CD14-positive monocyte (primary cell): ENCODE measurements around the gene BLVRB. TPM values are rescaled to one million over a fixed set of nuclear protein-coding genes. Genes with fewer than 3 reads are reported as not detected.

ENCODE experiments used
- DNase-seq, 3 donors: peaks; one replicate each; pipeline ENCODE4 v3.0.0-alpha.2; 2011 to 2022
- H2AFZ ChIP-seq: 2 replicates; pipeline ENCODE4 v1.6.0; 2012; ENCODE audit warnings: mild to moderate bottlenecking, low read depth, low read length, inconsistent platforms; ENCODE audit not compliant: insufficient read depth, poor library complexity, severe bottlenecking
- H3K27ac ChIP-seq, 2 donors: 1 replicate in 1 of 2; 2 replicates in 1 of 2; pipeline ENCODE4 v1.5.1; 2012 to 2013; ENCODE audit warnings: low read length in 2 of 2, control low read depth in 1 of 2, inconsistent platforms in 1 of 2, low read depth in 1 of 2, mild to moderate bottlenecking in 1 of 2
- H3K27me3 ChIP-seq, 2 donors: one replicate each; pipeline versions ENCODE4 v1.6.0 to v1.6.1; 2011 to 2013; ENCODE audit warnings: low read length in 2 of 2; ENCODE audit not compliant: control insufficient read depth in 2 of 2, insufficient read depth in 2 of 2
- H3K36me3 ChIP-seq, 2 donors: replicated peaks in 1 of 2; 1 replicate in 1 of 2; 2 replicates in 1 of 2; pipeline versions ENCODE4 v1.5.1 to v1.6.1; 2012 to 2013; ENCODE audit warnings: low read length in 2 of 2, control low read depth in 1 of 2, inconsistent platforms in 1 of 2, mild to moderate bottlenecking in 1 of 2; ENCODE audit not compliant: insufficient read depth in 2 of 2, control insufficient read depth in 1 of 2
- H3K4me1 ChIP-seq, 2 donors: 1 replicate in 1 of 2; 2 replicates in 1 of 2; pipeline versions ENCODE4 v1.5.1 to v1.6.1; 2012 to 2013; ENCODE audit warnings: low read length in 2 of 2, control low read depth in 1 of 2, inconsistent platforms in 1 of 2, mild to moderate bottlenecking in 1 of 2, moderate library complexity in 1 of 2; ENCODE audit not compliant: insufficient read depth in 2 of 2, control insufficient read depth in 1 of 2
- H3K4me2 ChIP-seq: replicated peaks from 2 replicates; pipeline ENCODE3; 2012; ENCODE audit warnings: low read length, moderate library complexity, mild to moderate bottlenecking; ENCODE audit not compliant: poor library complexity, severe bottlenecking; ENCODE audit errors: extremely low read depth
- H3K4me3 ChIP-seq, 3 experiments: fragments of 200-600 bp in 1 of 3; sonication (generic) in 1 of 3; replicated peaks in 1 of 3; 1 replicate in 2 of 3; 2 replicates in 1 of 3; pipeline ENCODE4 v1.5.1; 2011 to 2013; ENCODE audit warnings: low read length in 3 of 3, mild to moderate bottlenecking in 3 of 3, control low read depth in 2 of 3, low read depth in 2 of 3, inconsistent platforms in 1 of 3, moderate library complexity in 1 of 3
- H3K79me2 ChIP-seq: 2 replicates; pipeline ENCODE4 v1.6.0; 2012; ENCODE audit warnings: mild to moderate bottlenecking, control low read depth, inconsistent platforms, low read length, moderate library complexity; ENCODE audit not compliant: insufficient read depth
- H3K9ac ChIP-seq: 2 replicates; pipeline ENCODE4 v1.6.0; 2017; ENCODE audit warnings: low read length, mild to moderate bottlenecking; ENCODE audit not compliant: insufficient read depth, poor library complexity, severe bottlenecking
- H3K9me3 ChIP-seq, 2 donors: replicated peaks in 1 of 2; 1 replicate in 1 of 2; 2 replicates in 1 of 2; pipeline versions ENCODE4 v1.5.1 to v1.6.1; 2012 to 2013; ENCODE audit warnings: low read length in 2 of 2, control low read depth in 1 of 2; ENCODE audit not compliant: control insufficient read depth in 1 of 2, insufficient read depth in 1 of 2
- H4K20me1 ChIP-seq: 2 replicates; pipeline ENCODE4 v1.6.0; 2012; ENCODE audit warnings: mild to moderate bottlenecking, low read length, control low read depth, moderate library complexity; ENCODE audit not compliant: insufficient read depth
- H3K27ac Mint-ChIP-seq, 7 donors: one replicate each; pipeline ENCODE4 v1.8.0; 2020; ENCODE audit warnings: mild to moderate bottlenecking in 7 of 7, mixed read lengths in 7 of 7, moderate library complexity in 6 of 7, inconsistent platforms in 2 of 7
- H3K27me3 Mint-ChIP-seq, 3 donors: one replicate each; pipeline ENCODE4 v1.8.0; 2021 to 2022; ENCODE audit warnings: low read depth in 3 of 3, mild to moderate bottlenecking in 3 of 3, mixed read lengths in 3 of 3, moderate library complexity in 3 of 3, inconsistent platforms in 1 of 3
- H3K36me3 Mint-ChIP-seq, 2 donors: one replicate each; pipeline ENCODE4 v1.8.0; 2020; ENCODE audit warnings: mixed read lengths in 2 of 2, inconsistent platforms in 1 of 2, mild to moderate bottlenecking in 1 of 2
- H3K4me1 Mint-ChIP-seq: one replicate; pipeline ENCODE4 v1.8.0; 2020; ENCODE audit warnings: mild to moderate bottlenecking, mixed read lengths
- H3K4me3 Mint-ChIP-seq, 2 donors: one replicate each; pipeline ENCODE4 v1.8.0; 2020; ENCODE audit warnings: mild to moderate bottlenecking in 2 of 2, mixed read lengths in 2 of 2, moderate library complexity in 1 of 2
- H3K9me3 Mint-ChIP-seq, 7 donors: one replicate each; pipeline ENCODE4 v1.8.0; 2020 to 2022; ENCODE audit warnings: mixed read lengths in 7 of 7, mild to moderate bottlenecking in 6 of 7, moderate library complexity in 6 of 7, inconsistent platforms in 2 of 7
- WGBS: methylation state at CpG from one replicate; pipeline ENCODE4 v1.1.5; 2013; ENCODE audit warnings: missing lambda C conversion rate; ENCODE audit not compliant: insufficient coverage; 5-methylcytosine and 5-hydroxymethylcytosine counted together
- intact Hi-C, 2 donors: fragments of 100-400 bp; cut with micrococcal nuclease; formaldehyde crosslinking; loops; one replicate each; pipeline versions ENCODE4 v1.15.0 to v1.15.1; 2023
- polyA minus RNA-seq: library from RNA; depleted of rRNA, polyadenylated mRNA; stranded (reverse); fragments of >200 nt; gene quantifications from 2 replicates; pipeline ENCODE4 v1.2.3, GENCODE V29; 2012
- polyA plus RNA-seq, 3 donors: library from polyadenylated mRNA; depleted of rRNA in 1 of 3; unstranded in 2 of 3; stranded (reverse) in 1 of 3; fragments of 300-500 nt in 2 of 3; fragments of >200 nt in 1 of 3; fragmentation: Illumina TruSeq in 2 of 3; gene quantifications; 1 replicate in 2 of 3; 2 replicates in 1 of 3; pipeline ENCODE4 v1.2.3, GENCODE V29; 2012 to 2021
- total RNA-seq, 12 experiments: library from RNA in 1 of 12; stranded (reverse) in 1 of 12; fragments of 120-200 nt in 1 of 12; gene quantifications; one replicate each; pipeline ENCODE4 v1.2.4 and lab custom pipeline; 2013 to 2026; ENCODE audit warnings: mixed read lengths in 6 of 12, inconsistent platforms in 1 of 12
- TF ChIP-seq, protein P1 (sequence below): fragments of 200-600 bp; IDR thresholded peaks from one replicate; pipeline ENCODE4 v1.8.0; 2022; ENCODE audit warnings: antibody characterized with exemption, mild to moderate bottlenecking

The BLVRB gene
- total RNA-seq (2013) = 242 TPM
- polyA plus RNA-seq (100 to 1,000 TPM; 299 to 625 (median 601) TPM), polyA minus RNA-seq (260 and 324 TPM in 2 replicates), total RNA-seq (lab: John Stamatoyannopoulos, UW) (6.5 to 69.6 (median 51.7) reads per million in 11 experiments)

DNA sequence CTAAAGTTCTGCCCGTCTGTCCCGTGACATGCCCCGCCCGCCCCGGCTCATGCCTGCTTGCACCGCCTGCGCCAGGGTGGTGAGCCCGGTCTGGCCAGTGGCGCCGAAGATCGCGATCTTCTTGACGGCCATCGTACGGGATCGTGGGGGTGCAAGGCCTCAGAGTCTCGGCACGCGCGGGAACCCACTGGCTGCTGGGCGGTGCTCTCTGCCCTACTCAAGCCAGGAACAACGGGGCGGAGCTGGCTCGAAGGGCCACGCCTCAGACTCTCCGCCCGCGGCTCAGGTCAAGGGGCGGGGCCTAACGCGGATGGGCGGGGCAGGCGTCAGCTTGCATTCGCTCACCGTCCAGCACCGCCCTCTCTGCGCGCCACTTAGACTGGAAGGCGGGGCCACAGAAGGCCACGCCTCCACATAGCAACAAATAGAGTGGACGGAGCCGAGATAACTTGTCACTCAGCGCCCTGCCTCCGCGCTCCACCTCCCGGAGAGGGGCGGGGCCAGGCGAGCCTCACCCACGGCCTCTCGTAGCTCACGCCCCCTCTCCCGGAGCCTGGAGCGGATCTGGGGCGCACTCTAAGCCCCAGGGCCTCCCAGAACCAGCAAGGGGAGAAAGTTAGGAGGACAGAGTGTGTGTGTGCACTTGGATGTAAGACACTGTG is at the start of gene BLVRB:
TSS of gene BLVRB (minus strand) at position 189 of the 662 bp plus-strand sequence. CDS start at position 132, 57 bp downstream.
- Mint-ChIP-seq H3K4me3 (peak within 1 kb of the TSS; percentile 90 to 96), H3K36me3 (peaks cover 10% of the 10 kb centered on the region in 2 donors), H3K4me1 (peaks cover 60% of the 10 kb centered on the region), H3K27ac (peak within 1 kb of the TSS; percentile 93 to 99 (median 97)), H3K27me3 (peaks cover 26 to 33% (median 31%) of the 10 kb centered on the region in 3 donors), H3K9me3 (peaks cover 2 to 10% (median 6%) of the 10 kb centered on the region in 7 donors)
- Histone ChIP-seq H3K27ac (peak within 1 kb of the TSS; percentile 91 to 96), H3K9ac (peak within 1 kb of the TSS; percentile 89), H3K36me3 (no peaks in the 10 kb centered on the region), H3K9me3 (no peaks in the 10 kb centered on the region), H3K27me3 (peaks cover 13 to 24% of the 10 kb centered on the region in 2 donors), H4K20me1 (peaks cover 5% of the 10 kb centered on the region), H3K4me1 (peaks cover 57 to 70% of the 10 kb centered on the region in 2 donors), H3K4me2 (peak within 1 kb of the TSS; percentile 89), H3K79me2 (peaks cover 33% of the 10 kb centered on the region), H2AFZ (peak within 1 kb of the TSS; percentile 60), H3K4me3 (peak within 1 kb of the TSS; percentile 58 to 84 (median 62))
- TF ChIP-seq, protein P1, sequence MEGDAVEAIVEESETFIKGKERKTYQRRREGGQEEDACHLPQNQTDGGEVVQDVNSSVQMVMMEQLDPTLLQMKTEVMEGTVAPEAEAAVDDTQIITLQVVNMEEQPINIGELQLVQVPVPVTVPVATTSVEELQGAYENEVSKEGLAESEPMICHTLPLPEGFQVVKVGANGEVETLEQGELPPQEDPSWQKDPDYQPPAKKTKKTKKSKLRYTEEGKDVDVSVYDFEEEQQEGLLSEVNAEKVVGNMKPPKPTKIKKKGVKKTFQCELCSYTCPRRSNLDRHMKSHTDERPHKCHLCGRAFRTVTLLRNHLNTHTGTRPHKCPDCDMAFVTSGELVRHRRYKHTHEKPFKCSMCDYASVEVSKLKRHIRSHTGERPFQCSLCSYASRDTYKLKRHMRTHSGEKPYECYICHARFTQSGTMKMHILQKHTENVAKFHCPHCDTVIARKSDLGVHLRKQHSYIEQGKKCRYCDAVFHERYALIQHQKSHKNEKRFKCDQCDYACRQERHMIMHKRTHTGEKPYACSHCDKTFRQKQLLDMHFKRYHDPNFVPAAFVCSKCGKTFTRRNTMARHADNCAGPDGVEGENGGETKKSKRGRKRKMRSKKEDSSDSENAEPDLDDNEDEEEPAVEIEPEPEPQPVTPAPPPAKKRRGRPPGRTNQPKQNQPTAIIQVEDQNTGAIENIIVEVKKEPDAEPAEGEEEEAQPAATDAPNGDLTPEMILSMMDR = no peak
- intact Hi-C loops = loop anchor here (2.0 to 10.0 kb wide), 4 partner anchors 21 to 107 kb away; partner anchors contain the start of gene SERTAD3 (in 1 of the 2)
- DNase-seq = peak; percentile 98 to 99 (median 98)
- WGBS = under 1% methylated on average over 52 of the region's 54 CpGs

DNA sequence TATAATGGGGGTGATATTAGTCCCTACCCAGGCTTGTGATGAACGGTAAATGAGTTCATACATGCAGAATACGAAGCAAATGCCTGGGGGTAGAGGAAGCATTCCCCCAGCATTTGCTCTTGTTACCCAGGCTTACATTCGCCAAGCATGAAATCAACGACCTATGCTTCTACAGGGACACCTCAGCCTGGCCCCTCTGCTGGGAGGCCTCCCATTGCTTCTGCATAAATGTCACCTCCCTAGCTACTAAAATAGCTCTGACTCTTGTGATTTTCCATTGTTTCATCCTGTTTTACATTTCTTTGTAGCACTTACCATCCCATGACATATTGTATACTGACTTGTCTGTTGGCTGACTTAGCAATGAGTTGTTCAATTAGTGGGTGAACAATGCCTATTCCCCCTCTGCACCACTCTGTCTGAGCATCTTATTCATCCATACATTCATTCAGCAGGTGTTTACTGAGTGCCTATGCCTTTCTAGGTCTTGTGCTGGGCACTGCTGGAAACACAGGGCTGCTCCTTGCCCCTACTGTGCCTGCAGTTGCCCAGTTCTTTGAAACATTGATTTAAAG is 48.3 kb upstream of the BLVRB start:
- Histone ChIP-seq H3K4me1 (peaks cover 0 to 4% of the 10 kb centered on the region in 2 donors), H3K4me2 (no peak overlapping the region), H3K4me3 (no peak overlapping the region), H3K9ac (no peak overlapping the region), H3K79me2 (no peaks in the 10 kb centered on the region), H3K27ac (no peak overlapping the region), H4K20me1 (no peaks in the 10 kb centered on the region), H3K9me3 (peaks cover 0 to 7% of the 10 kb centered on the region in 2 donors), H3K27me3 (peaks cover 17 to 67% of the 10 kb centered on the region in 2 donors), H3K36me3 (no peaks in the 10 kb centered on the region), H2AFZ (no peak overlapping the region)
- intact Hi-C loops = no loop called here
- Mint-ChIP-seq H3K27me3 (peaks cover 66 to 80% (median 67%) of the 10 kb centered on the region in 3 donors), H3K9me3 (peaks cover 0 to 11% (median 2%) of the 10 kb centered on the region in 7 donors), H3K4me3 (peak overlapping the region in 1 of 2 donors; percentile 74), H3K27ac (no peak overlapping the region), H3K4me1 (no peaks in the 10 kb centered on the region), H3K36me3 (peaks cover 0 to 5% of the 10 kb centered on the region in 2 donors)
- TF ChIP-seq, protein P1 = no peak
- WGBS = 100% methylated on average over 1 of the region's 4 CpGs
- no peak for DNase-seq
